OCI-LY3 (cell line): Measurements from ENCODE around the gene NEURL1B.

ENCODE experiments used
- H2AFZ ChIP-seq: fragments of 200-600, 300-600 bp; shearing (Covaris generic); 2 replicates; pipeline ENCODE4 v1.6.0; 2014; ENCODE audit warnings: antibody characterized with exemption, low read depth, low read length
- H3K27ac ChIP-seq: fragments of 200-600, 300-600 bp; sonication (generic); 2 replicates; pipeline ENCODE4 v1.5.1; 2014; ENCODE audit warnings: mild to moderate bottlenecking, low read length, moderate library complexity, mixed read lengths
- H3K27me3 ChIP-seq: fragments of 200-600, 300-600 bp; sonication (generic); 2 replicates; pipeline ENCODE4 v1.6.1; 2014; ENCODE audit warnings: low read depth, low read length, mixed read lengths
- H3K36me3 ChIP-seq: fragments of 200-600, 300-600 bp; sonication (generic); replicated peaks from 2 replicates; pipeline ENCODE3; 2014; ENCODE audit warnings: low read depth, low read length, mixed read lengths
- H3K4me1 ChIP-seq: fragments of 300-600, 200-600 bp; sonication (generic); 2 replicates; pipeline ENCODE4 v1.6.1; 2014; ENCODE audit warnings: low read length, mixed read lengths
- H3K4me2 ChIP-seq: fragments of 200-600, 300-600 bp; sonication (generic); 2 replicates; pipeline ENCODE4 v1.6.1; 2014; ENCODE audit warnings: low read length, mixed read lengths
- H3K4me3 ChIP-seq: fragments of 300-600, 200-600 bp; sonication (generic); 2 replicates; pipeline ENCODE4 v1.5.1; 2014; ENCODE audit warnings: antibody characterized with exemption, mild to moderate bottlenecking, low read length, moderate library complexity
- H3K79me2 ChIP-seq: fragments of 300-600, 200-600 bp; shearing (Covaris generic); 2 replicates; pipeline ENCODE4 v1.6.1; 2014; ENCODE audit warnings: mild to moderate bottlenecking, low read length, mixed read lengths
- H3K9ac ChIP-seq: fragments of 300-600, 200-600 bp; shearing (Covaris generic); 2 replicates; pipeline ENCODE4 v1.6.0; 2014; ENCODE audit warnings: mild to moderate bottlenecking, low read length, moderate library complexity
- H3K9me3 ChIP-seq: fragments of 200-600, 300-600 bp; shearing (Covaris generic); 2 replicates; pipeline ENCODE4 v1.6.1; 2014; ENCODE audit warnings: low read length, mixed read lengths; ENCODE audit not compliant: insufficient read depth
- H4K20me1 ChIP-seq: fragments of 200-600, 300-600 bp; sonication (generic); 2 replicates; pipeline ENCODE4 v1.6.1; 2016; ENCODE audit warnings: low read length, mixed read lengths; ENCODE audit not compliant: insufficient read depth
- EZH2phosphoT487 ChIP-seq: fragments of 200-600 bp; shearing (Covaris generic); IDR thresholded peaks from 2 replicates; pipeline ENCODE4 v1.6.1; 2018; ENCODE audit warnings: antibody characterized with exemption, mixed run types, low read depth
- TF ChIP-seq, protein P1 (sequence below): fragments of 200-600, 300-600 bp; sonication (generic); IDR thresholded peaks from 2 replicates; pipeline ENCODE4 v1.5.1; 2014; ENCODE audit warnings: antibody characterized with exemption, low read length, low read depth

Gene NEURL1B

DNA sequence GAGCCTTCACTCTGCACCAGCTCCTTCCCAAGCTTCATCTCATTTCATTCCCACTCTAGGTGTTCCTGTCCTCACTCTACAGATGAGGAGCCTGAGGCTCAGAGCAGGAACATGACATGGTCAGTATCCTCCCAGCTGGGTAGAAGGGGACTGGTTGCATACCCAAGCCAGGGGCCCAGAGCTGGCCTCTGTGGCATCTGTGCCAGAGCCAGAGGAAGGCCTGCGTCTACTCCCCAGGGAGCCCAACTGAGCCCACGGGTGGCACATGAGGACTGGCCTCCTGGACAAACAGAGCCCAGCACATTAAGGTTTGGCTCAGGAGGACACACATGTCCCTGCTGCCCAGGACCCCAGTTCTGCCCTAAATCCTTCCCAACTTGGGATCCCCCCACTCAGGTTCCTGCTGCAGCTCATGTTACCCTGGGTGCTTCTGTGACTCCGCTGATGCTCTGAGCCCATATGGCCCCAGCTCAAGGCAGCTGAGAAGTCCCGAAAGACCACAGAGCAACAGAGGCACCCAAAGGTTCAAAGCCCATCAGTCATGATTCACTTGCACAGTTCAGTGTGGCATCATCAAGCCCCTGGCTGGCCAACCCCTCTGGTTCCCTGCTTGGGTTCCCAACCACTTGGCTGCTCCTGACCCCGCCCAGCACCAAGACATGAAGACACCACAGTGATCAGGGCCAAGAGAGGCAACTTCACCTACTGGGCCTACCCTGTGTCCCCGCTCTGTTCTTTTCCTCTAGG, 8.5 kb upstream of the NEURL1B start:
- H2AFZ ChIP-seq: no peak overlapping the region
- H3K27me3 ChIP-seq: peaks cover 15% of the 10 kb centered on the region
- no peaks in the 10 kb centered on the region for H3K4me1 ChIP-seq
- no peak for TF ChIP-seq EZH2phosphoT487
- TF ChIP-seq, protein P1, sequence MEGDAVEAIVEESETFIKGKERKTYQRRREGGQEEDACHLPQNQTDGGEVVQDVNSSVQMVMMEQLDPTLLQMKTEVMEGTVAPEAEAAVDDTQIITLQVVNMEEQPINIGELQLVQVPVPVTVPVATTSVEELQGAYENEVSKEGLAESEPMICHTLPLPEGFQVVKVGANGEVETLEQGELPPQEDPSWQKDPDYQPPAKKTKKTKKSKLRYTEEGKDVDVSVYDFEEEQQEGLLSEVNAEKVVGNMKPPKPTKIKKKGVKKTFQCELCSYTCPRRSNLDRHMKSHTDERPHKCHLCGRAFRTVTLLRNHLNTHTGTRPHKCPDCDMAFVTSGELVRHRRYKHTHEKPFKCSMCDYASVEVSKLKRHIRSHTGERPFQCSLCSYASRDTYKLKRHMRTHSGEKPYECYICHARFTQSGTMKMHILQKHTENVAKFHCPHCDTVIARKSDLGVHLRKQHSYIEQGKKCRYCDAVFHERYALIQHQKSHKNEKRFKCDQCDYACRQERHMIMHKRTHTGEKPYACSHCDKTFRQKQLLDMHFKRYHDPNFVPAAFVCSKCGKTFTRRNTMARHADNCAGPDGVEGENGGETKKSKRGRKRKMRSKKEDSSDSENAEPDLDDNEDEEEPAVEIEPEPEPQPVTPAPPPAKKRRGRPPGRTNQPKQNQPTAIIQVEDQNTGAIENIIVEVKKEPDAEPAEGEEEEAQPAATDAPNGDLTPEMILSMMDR: no peak
- H3K4me3 ChIP-seq: no peak overlapping the region
- no peaks in the 10 kb centered on the region for H3K79me2 ChIP-seq
- no peaks in the 10 kb centered on the region for H3K9me3 ChIP-seq
- no peaks in the 10 kb centered on the region for H3K36me3 ChIP-seq
- H4K20me1 ChIP-seq: no peaks in the 10 kb centered on the region
- H3K27ac ChIP-seq: no peak overlapping the region
- H3K9ac ChIP-seq: no peak overlapping the region
- no peak overlapping the region for H3K4me2 ChIP-seq

DNA sequence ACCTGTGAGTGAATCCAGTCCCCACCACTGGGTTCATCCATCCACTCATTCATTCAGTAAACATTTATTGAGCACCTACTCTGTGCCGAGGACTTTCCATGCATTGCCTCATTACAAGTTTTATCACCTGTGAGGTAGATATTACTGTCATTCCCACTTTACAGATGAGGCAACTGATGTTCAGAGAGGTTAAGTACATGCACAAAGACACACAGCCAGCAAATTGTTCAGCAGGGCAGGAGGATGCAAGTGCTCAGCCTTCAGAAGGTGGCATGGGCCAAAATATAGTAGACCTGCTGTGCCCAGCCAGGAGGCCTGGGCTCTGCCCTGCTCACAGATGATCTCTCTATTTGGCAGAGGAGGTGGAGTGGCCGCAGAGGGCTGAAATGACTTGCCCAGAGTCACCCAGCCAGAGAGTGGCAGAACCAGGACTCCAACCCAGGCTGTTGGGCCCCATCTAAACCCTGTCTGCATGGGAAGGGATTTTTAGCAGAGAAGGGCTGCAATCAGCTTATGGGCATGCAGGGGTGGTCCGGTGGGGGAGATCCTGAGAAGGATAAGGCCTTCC, 7.6 kb upstream of the NEURL1B start:
- Histone ChIP-seq H3K36me3 (no peaks in the 10 kb centered on the region), H3K4me1 (no peaks in the 10 kb centered on the region), H3K27me3 (peaks cover 20% of the 10 kb centered on the region), H3K9me3 (no peaks in the 10 kb centered on the region), H3K79me2 (no peaks in the 10 kb centered on the region), H3K4me2 (no peak overlapping the region), H3K9ac (no peak overlapping the region), H4K20me1 (no peaks in the 10 kb centered on the region), H3K27ac (no peak overlapping the region), H3K4me3 (no peak overlapping the region), H2AFZ (no peak overlapping the region)
- no peak for TF ChIP-seq EZH2phosphoT487
- TF ChIP-seq, protein P1: no peak

DNA sequence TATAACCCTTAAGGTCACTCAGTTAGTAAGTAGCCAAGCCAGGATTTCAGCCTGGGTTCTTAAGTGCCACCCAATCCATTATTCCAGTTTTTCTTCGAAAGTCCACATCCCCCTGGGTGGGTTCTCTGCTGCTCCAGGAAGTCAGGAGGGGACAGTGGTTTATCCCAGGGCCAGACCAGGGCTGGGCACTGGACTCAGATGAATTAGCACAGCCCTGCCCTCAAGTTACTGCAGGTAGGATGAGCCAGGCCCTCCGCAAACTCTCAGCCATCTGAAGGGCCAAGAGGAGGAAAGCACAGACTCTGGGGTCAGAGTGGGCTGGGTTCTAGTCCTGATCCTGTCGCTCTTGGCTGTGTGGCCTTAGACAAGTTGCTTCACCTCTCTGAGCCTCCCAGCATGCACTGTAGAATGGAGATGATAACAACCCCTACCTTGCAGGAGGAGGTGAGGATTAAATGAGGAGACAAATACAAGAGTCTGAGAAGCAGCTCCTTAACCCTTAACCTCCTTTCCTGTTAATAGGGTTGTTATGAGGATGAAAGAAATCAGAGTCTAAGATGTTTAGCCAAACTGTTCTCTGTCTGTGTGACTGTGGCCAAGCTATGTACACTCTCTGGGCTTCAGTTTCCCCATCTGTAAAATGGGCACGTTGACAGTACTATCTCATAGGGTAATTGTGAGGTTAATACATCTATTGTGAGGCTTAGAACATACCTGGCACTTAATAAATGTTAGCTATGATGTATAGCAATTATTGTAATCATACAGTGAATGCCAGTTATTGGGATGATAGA, 6.8 kb upstream of the NEURL1B start:
- peaks cover 21% of the 10 kb centered on the region for H3K27me3 ChIP-seq
- H3K4me2 ChIP-seq: no peak overlapping the region
- no peak overlapping the region for H3K27ac ChIP-seq
- no peaks in the 10 kb centered on the region for H3K36me3 ChIP-seq
- TF ChIP-seq, protein P1: no peak
- no peak for TF ChIP-seq EZH2phosphoT487
- no peaks in the 10 kb centered on the region for H3K9me3 ChIP-seq
- H4K20me1 ChIP-seq: no peaks in the 10 kb centered on the region
- no peak overlapping the region for H3K9ac ChIP-seq
- no peak overlapping the region for H2AFZ ChIP-seq
- H3K4me1 ChIP-seq: no peaks in the 10 kb centered on the region
- H3K79me2 ChIP-seq: no peaks in the 10 kb centered on the region
- H3K4me3 ChIP-seq: no peak overlapping the region

DNA sequence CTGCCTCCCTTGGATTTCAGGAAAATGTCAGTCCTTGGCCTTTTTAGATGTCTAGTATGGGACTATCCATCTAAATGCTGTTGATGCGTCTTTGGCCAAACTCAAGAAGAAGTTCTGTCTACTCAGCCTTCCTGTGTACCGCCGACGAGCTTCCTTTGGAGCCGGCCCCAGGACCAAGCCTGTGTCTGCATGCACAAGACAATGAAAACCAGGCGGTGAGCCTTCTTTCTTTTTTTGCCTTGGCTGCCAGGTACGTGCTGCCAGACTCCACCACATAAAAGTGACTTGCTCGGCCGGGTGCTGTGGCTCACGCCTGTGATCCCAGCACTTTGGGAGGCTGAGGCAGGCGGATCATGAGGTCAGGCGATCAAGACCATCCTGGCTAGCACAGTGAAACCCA, 6.0 kb upstream of the NEURL1B start:
- no peak overlapping the region for H2AFZ ChIP-seq
- H3K79me2 ChIP-seq: no peaks in the 10 kb centered on the region

More for the DNA sequence above, 6.0 kb upstream of the NEURL1B start:
- peaks cover 20% of the 10 kb centered on the region for H3K27me3 ChIP-seq
- H3K9me3 ChIP-seq: no peaks in the 10 kb centered on the region
- H3K4me1 ChIP-seq: no peaks in the 10 kb centered on the region
- H4K20me1 ChIP-seq: no peaks in the 10 kb centered on the region
- no peak overlapping the region for H3K4me2 ChIP-seq
- no peak overlapping the region for H3K4me3 ChIP-seq
- TF ChIP-seq, protein P1: no peak
- no peak for TF ChIP-seq EZH2phosphoT487
- no peak overlapping the region for H3K27ac ChIP-seq
- no peaks in the 10 kb centered on the region for H3K36me3 ChIP-seq
- H3K9ac ChIP-seq: no peak overlapping the region
